ENCODE results near the gene EMX1.

EMX1 gene

DNA sequence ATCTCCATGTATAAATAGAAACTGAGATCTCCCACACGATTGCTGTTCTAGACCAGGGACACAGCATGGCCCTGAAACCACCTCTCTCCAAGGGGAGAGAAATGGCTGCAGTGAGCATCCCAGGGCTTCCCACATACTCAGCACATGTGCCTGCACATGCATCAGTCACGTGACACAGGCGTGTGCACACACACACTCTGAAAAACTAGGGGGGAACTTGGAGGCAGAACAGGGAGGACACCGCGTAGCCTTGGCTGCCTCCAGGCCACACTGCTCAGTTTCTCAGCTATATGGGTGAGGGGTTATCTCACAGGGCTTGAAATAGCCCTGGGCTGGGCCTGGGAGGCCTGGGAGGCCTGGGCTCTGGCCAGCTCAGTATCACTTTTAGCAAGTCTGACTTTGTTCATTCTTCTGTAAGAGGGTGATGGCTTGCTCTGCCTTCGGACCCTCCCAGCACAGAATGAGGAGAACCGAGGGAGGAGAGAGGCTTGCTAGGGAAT is 66.9 kb downstream of the EMX1 start:
- DNase-seq (ENCODE audit: low read depth, low spot score) = no peak
- in situ Hi-C loops (cut with HindIII; ENCODE audit: low sequenced_read_pairs) = no loop called here
- H3K4me3 ChIP-seq (ENCODE audit: low read depth, low read length) = no peak overlapping the region
- TF ChIP-seq, protein P1, sequence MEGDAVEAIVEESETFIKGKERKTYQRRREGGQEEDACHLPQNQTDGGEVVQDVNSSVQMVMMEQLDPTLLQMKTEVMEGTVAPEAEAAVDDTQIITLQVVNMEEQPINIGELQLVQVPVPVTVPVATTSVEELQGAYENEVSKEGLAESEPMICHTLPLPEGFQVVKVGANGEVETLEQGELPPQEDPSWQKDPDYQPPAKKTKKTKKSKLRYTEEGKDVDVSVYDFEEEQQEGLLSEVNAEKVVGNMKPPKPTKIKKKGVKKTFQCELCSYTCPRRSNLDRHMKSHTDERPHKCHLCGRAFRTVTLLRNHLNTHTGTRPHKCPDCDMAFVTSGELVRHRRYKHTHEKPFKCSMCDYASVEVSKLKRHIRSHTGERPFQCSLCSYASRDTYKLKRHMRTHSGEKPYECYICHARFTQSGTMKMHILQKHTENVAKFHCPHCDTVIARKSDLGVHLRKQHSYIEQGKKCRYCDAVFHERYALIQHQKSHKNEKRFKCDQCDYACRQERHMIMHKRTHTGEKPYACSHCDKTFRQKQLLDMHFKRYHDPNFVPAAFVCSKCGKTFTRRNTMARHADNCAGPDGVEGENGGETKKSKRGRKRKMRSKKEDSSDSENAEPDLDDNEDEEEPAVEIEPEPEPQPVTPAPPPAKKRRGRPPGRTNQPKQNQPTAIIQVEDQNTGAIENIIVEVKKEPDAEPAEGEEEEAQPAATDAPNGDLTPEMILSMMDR (IDR thresholded peaks at IDR 0.05; ENCODE audit: low read depth, low read length) = no peak

Measured in astrocyte of the spinal cord (primary cell).